ENCODE measurements around the gene SEPHS2.
"Not testable (repeated sequence)": the region's sequence is repeated elsewhere in the genome, so short reads cannot be mapped to it uniquely, and the experiment has no call there.

SEPHS2 gene

DNA sequence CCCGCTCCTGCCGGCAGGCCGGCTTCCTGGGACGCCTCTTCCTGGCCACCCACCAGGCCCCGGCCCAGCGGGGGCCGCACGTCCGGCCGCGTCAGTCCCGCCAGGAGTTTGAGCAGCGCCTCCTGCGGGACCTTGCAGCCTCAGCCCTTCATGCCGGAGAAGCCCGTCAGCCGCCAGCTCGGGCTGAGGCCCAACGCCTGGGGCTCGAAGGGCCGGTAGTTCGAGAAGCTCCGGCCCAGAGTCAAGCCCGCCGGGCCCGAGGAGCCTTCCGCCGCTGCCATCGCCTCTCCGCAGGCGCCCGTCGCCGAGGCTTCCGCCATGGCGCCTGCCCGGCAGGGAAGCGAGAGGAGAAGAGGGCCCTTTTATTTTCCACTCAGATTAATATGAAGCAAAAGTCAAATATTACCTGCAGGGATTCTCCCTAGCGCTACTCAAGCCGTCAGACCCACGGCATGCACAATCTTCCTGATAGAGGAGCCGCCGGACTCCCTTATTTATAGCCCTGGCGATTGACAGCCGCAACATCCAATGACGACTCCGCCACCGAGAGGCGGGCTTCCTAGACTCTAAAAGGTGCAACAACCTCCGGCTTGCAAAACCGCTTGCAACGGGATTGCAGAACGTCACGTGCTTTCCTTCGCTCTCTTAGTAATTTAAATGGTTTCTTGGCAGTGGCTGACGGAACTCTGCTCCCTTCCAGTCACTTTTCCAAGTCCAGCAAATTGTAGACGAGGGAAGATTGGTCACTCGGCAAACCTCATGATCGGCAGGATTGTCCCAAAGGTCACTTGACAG, at the start of gene SEPHS2:
TSS of gene SEPHS2 (minus strand) at position 467 of the 795 bp plus-strand sequence. CDS start at position 320, 147 bp downstream.
- DNase-seq = peak; percentile 97

- DNase-seq = no peak
Observed at GRCh38 chr16:30494709-30495108, 49.0 kb upstream of the SEPHS2 start.

DNA sequence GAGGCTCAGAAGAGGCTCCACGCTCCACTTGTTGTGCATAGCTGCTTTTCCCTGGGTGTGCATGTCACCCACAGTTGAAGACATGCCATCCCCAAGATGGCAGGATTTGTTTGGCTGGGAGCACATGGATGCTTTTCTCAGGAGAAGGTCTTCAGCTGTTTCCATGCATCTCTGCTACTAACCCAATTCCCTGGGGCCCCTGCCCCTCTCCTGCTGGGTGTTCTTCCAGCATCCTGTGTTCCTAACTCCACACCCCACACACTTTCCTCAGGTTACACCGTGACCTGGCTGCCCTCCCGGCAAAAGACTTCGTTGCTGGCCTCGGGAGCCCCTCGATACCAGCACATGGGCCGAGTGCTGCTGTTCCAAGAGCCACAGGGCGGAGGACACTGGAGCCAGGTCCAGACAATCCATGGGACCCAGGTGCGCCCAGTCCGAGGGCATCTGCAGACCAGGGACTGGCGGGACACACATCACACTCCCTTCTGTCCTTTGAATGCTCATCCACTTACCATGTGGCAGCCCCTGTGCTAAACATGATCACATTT, 48.3 kb upstream of the SEPHS2 start:
- no peak for DNase-seq

- DNase-seq = no peak
Observed at GRCh38 chr16:30491744-30492308, 46.2 kb upstream of the SEPHS2 start.

DNA sequence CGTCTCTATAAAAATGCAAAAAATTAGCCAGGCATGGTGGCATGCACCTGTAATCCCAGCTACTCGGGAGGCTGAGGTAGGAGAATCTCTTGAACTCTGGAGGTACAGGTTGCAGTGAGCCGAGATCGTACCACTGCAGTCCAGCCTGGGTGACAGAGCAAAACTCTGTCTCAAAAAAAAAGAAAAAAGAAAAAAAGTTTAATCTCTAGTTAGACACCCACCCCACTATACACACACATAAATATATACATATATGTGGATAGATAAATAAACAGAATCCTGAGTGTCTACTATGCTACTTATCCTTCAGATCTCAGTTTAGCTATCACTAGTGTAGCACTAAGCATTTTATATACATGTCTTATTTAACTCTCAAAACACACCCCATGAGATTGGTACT, 45.6 kb upstream of the SEPHS2 start:
- DNase-seq = no peak

- no peak for DNase-seq
Observed at GRCh38 chr16:30490210-30490609, 44.5 kb upstream of the SEPHS2 start.

DNA sequence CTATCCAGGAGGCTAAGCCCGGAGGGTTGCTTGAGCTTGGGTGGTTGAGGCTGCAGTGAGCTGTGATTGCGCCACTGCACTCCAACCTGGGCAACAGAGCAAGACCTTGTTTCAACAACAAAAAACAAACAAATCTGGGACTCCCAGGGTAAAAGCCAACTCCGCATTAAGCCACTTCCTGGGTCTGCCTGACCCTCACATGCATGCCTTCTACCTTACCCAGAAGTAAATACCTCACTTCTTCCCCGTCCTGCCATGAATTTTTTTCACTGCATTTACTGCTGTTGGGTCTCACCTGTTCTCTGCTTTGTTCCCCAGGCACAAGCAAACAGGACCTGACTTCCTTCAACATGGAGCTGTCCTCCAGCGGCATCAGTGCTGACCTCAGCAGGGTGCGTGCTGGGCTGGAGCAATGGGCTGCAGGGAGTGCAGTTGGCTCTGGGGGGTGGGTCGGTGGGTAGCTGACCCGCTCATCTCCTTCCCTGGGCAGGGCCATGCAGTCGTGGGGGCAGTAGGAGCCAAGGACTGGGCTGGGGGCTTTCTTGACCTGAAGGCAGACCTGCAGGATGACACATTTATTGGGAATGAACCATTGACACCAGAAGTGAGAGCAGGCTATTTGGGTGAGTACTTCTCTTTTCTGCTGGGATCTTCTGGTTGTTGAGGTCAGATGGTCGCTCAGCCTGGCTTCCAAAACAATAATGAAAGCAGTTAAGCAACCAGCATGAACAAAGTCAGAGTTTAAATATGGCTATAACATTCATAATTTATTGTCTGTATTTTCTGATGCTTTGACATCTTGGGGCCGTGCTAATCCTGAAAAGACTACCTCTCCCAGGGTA, 43.3 kb upstream of the SEPHS2 start:
- DNase-seq = no peak

- no peak for DNase-seq
Observed at GRCh38 chr16:30485818-30486436, 40.3 kb upstream of the SEPHS2 start.

GRCh38 chr16:30484887-30485286, 39.2 kb upstream of the SEPHS2 start:
- DNase-seq = no peak

- DNase-seq = no peak
Observed at GRCh38 chr16:30482366-30482765, 36.7 kb upstream of the SEPHS2 start.

- no peak for DNase-seq
Observed at GRCh38 chr16:30481381-30481780, 35.7 kb upstream of the SEPHS2 start.

DNA sequence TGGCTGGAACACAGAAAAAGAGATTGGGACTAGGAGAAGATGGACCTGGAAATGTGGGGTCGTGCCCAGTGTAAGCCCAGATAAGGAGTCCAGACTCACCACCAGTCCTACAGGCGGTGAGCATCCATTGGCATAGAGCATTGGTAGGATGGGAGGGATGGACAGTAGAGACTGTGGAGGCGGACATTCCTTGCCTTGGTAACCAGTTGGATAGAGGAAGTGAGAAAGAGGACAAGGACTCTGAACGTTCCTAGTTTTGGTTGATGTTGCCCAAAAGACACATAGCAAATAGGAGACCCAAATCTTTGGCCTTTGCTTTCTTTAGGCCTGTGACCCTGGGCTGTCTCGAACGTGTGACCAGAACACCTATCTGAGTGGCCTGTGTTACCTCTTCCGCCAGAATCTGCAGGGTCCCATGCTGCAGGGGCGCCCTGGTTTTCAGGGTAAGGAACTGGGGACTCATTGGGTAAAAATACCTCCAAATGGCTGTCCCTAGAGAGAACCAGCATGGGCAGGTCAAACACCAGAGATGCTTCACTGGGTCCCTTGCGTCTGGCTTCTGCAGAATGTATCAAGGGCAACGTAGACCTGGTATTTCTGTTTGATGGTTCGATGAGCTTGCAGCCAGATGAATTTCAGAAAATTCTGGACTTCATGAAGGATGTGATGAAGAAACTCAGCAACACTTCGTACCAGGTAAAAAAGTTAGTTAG, 33.2 kb upstream of the SEPHS2 start:
- no peak for DNase-seq

DNA sequence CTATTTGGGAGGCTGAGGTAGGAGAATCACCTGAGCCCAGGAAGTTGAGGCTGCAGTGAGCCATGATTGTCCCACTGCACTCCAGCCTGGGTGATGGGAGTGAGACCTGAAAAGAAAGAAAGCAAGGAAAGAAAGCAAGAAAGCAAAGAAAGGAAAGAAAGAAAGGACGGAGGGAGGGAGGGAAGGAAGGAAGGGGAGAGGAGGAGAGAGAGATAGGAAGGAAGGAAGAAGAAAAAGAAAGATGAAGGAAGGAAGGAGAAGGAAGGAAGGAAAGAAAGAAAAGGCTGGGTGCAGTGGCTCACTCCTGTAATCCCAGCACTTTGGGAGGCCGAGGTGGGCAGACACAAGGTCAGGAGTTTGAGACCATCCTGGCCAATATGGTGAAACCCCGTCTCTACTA, 32.1 kb upstream of the SEPHS2 start:
- not testable (repeated sequence) for DNase-seq

DNA sequence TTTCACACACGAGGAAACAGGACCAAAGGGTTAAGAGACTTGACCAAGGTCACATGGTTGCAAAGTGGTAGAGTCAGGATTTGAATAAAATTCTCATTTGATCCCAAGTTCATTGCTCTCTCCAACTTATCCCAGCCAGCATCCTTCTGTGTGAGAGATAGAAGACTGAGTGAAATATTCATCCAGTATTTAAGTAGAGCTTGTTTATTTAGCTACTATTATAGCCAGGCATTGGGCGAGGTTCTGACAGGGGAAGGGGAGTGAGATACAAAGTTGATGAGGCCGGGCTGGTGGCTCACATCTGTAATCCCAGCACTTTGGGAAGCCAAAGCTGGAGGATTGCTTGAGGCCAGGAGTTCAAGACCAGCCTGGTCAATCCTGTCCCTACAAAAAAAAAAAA, 31.3 kb upstream of the SEPHS2 start:
- DNase-seq = no peak

DNA sequence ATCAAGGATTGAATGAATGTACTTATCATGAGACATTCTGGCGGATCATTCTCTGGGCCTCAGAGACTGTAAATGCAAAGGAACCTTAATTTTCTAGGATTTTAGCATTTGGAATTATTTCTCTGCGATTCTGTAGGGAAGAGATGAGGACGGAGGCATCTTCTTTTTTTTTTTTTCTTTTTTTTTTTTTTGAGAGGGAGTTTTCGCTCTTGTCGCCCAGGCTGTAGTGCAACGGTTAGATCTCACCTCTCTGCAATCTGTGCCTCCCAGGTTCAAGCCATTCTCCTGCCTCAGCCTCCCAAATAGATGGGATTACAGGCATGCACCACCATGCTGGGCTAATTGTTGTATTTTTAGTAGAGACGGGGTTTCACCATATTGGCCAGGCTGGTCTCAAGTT, 29.0 kb upstream of the SEPHS2 start:
- DNase-seq = no peak

- no peak for DNase-seq
Observed at GRCh38 chr16:30474074-30474452, 28.4 kb upstream of the SEPHS2 start.

DNA sequence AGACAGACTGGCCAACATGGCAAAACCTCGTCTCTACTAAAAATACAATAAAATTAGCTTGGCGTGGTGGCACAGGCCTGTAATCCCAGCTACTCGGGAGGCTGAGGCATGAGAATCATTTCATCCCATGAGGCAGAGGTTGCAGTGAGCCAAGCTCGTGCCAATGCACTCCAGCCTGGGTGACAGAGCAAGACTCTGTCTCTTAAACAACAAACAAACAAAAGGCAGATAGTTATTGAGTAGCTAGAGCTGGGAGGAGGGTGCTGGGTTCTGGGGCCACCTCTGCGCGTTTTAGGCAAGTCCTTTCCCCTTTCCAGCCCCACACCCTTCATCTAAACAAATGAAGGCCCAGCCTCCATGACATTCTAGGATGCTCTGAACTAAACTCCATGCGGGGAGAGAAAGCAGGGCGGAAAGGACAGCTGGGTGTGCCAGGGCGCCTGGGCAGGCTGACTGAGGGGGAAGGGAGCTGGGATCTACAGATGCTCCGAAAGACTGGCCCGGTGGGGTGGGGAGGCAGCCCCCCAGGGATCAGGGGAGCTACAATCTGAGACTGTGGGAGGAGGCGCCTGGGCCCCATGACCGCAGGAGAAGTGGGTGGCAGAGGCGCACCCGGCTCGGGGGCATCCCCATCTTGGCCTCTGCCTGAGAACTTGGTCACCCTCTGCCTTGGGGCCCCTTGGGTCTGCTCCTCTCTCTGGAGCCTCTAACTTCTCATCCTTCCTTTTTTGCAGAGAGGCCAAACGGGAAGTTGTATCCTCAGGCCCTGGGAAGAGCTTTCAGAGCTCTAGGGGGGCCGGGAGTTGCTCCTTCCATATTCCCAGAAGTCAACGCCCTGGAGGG, 27.8 kb upstream of the SEPHS2 start:
- no peak for DNase-seq

DNA sequence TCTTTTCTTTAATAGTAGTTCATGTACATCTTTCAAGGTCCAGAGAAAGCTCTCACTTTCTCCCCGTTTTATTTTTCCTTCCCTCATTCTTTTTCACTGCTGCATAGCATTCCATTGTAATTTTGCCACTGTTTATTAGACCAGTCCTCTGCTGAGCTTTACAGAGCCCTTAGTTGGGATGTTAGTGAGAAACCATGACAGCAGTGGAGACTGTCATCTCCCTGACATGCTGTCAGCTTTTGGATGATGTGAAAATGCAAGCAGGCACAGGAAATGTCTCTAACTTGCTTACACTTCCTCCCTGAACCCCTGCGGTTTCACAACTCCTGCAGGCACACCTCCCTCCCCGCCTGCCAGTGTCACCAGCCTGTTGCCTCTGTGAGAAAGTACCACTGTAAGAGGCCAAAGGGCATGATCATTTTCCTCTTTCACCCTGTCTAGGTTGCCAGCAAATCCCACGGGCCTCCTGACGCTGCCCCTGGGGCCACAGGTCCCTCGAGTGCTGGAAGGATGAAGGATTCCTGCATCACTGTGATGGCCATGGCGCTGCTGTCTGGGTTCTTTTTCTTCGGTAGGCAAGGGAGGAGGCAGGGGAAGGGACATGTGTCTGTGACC, 26.8 kb upstream of the SEPHS2 start, which contains the start of gene ITGAL:
TSS of gene ITGAL (plus strand) at position 415 of the 615 bp plus-strand sequence. CDS start at position 511, 96 bp downstream.
- peak; percentile 70 for DNase-seq

DNA sequence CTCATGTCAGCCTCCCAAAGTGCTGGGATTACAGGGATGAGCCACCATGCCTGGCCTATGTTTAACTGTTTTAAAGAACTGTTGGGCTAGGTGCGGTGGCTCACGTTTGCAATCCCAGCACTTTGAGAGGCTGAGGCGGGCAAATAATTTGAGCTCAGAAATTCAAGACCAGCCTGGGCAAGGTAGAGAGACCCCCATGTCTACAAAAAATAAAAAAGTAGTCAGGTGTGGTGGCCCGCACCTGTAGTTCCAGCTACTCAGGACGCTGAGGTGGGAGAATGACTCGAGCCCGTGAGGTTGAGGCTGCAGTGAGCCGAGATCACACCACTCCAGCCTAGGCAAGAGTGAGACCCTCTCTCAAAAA, 24.9 kb upstream of the SEPHS2 start:
- no peak for DNase-seq

GRCh38 chr16:30470170-30470512, 24.5 kb upstream of the SEPHS2 start:
- no peak for DNase-seq

DNA sequence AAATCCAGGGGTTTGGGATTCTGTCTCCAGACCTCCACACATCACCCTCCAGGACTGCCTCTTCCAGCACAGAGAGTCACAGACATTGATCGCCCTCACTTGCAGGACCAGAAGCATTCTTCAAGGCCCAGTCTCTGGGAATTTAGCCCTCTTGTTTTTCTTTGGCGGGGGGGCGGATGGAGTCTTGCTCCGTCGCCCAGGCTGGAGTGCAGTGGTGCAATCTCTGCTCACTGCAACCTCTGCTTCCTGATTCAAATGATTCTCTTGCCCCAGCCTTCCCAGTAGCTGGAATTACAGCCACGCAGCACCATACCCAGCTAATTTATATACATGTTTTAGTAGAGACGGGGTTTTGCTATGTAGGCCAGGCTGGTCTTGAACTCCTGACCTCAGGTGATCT, 18.4 kb upstream of the SEPHS2 start:
- DNase-seq = no peak

All from KG1 (cell line).